ENCODE measurements around the gene SETD7. TPM values are rescaled to one million over a fixed set of nuclear protein-coding genes. Genes with fewer than 3 reads are reported as not detected.

The SETD7 gene
- total RNA-seq, 4 donors from 2014 or later: 38.9 to 80.6 (median 59.3) TPM

DNA sequence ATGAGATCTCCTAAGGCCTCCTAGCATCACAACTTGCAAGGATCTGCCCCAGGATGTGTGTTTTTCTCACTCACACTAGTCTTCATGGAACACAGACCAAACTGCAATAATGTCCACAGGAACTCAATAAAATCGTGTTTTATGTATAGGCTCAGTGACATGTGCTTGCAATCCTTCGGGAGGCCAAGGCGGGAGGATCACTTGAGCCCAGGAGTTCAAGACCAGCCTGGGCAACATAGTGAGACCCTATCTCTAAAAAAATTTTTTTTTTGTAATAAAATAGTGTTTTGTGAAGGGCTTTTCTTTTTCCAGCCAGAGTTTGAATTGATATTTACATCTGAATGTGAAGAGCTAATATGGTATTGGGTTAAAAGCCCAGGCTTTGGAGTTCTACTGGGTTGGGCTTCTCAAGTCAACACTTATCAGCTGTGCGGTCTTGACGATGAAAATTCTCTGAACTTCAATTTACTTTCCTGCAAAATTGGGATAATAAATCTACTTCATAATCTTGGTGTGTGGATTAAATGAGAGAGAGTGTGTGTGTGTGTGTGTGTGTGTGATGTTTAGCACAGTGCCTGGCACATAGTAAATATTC is 38.7 kb upstream of the SETD7 start:
- no peak for DNase-seq
- Histone ChIP-seq H3K9me3 (no peaks in the 10 kb centered on the region), H3K27ac (no peak overlapping the region), H3K27me3 (no peaks in the 10 kb centered on the region), H3K36me3 (no peaks in the 10 kb centered on the region), H3K4me1 (no peaks in the 10 kb centered on the region), H3K4me3 (no peak overlapping the region)
- intact Hi-C loops (cut with DNase I; ENCODE audit: low total_unique reads): no loop called here
- no peak for TF ChIP-seq POLR2A (IDR thresholded peaks at IDR 0.05)
- TF ChIP-seq, protein P1, sequence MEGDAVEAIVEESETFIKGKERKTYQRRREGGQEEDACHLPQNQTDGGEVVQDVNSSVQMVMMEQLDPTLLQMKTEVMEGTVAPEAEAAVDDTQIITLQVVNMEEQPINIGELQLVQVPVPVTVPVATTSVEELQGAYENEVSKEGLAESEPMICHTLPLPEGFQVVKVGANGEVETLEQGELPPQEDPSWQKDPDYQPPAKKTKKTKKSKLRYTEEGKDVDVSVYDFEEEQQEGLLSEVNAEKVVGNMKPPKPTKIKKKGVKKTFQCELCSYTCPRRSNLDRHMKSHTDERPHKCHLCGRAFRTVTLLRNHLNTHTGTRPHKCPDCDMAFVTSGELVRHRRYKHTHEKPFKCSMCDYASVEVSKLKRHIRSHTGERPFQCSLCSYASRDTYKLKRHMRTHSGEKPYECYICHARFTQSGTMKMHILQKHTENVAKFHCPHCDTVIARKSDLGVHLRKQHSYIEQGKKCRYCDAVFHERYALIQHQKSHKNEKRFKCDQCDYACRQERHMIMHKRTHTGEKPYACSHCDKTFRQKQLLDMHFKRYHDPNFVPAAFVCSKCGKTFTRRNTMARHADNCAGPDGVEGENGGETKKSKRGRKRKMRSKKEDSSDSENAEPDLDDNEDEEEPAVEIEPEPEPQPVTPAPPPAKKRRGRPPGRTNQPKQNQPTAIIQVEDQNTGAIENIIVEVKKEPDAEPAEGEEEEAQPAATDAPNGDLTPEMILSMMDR (IDR thresholded peaks at IDR 0.05): no peak

GRCh38 chr4:139593091-139593564 is 37.1 kb upstream of the SETD7 start:
- DNase-seq: no peak
- Histone ChIP-seq H3K9me3 (no peaks in the 10 kb centered on the region), H3K36me3 (no peaks in the 10 kb centered on the region), H3K4me3 (no peak overlapping the region), H3K27ac (no peak overlapping the region), H3K4me1 (no peaks in the 10 kb centered on the region), H3K27me3 (no peaks in the 10 kb centered on the region)
- TF ChIP-seq, protein P1 (IDR thresholded peaks at IDR 0.05): no peak
- TF ChIP-seq POLR2A (IDR thresholded peaks at IDR 0.05): no peak
- intact Hi-C loops (cut with DNase I; ENCODE audit: low total_unique reads): no loop called here

DNA sequence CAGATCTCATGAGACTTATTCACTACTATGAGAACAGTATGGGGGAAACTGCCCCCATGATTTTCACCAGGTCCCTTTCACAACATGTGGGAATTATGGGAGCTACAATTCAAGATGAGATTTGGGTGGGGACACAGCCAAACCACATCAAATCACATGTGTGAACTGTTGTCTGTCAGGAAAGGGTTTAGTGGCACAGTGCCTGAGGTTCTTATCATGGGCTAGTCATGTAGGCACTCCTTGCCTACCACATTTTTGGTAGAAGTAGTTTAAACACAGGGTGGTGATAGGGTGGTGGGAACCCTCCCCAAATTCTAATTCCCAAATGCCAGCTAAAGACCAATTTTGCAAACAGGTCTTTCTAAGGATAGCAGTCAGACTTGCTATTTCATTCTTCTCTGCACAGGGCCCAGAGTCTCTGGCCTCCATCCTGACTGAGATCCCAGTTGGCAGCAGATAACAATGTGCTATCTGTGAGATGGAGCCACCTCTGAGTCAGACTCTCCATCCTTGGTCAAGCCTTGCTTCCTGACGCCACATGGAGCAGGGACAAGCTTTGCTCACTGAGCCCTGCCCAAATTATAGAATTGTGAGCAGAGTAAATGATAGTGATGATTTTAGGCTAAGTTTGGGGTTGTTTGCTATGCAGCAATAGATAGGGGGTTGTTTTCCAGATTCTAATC is 33.5 kb upstream of the SETD7 start:
- TF ChIP-seq, protein P1 (IDR thresholded peaks at IDR 0.05): no peak
- TF ChIP-seq POLR2A (IDR thresholded peaks at IDR 0.05): no peak
- Histone ChIP-seq H3K4me1 (no peaks in the 10 kb centered on the region), H3K9me3 (no peaks in the 10 kb centered on the region), H3K27me3 (no peaks in the 10 kb centered on the region), H3K36me3 (no peaks in the 10 kb centered on the region), H3K27ac (no peak overlapping the region), H3K4me3 (no peak overlapping the region)
- no peak for DNase-seq
- intact Hi-C loops (cut with DNase I; ENCODE audit: low total_unique reads): no loop called here

DNA sequence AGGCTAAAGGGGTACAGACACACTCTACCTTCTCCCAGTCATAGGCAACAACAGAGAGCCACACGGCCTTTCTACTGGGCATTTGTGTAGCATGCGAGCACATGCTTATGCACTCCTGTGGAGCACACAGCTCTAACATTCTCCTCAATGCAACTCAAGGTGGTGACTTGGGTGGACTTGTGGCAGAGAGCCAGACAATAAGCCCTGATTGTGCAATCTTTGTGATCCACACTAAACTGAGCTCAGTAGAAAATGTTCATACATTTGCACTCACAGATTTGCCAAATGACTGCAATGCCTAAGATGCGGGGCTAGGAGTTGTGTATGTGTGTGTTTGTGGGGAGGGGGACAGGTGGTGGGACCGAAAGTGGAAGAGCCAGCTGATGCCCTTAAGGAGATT is 31.4 kb upstream of the SETD7 start:
- H3K4me1 ChIP-seq: no peaks in the 10 kb centered on the region
- intact Hi-C loops (cut with DNase I; ENCODE audit: low total_unique reads): no loop called here
- no peak for DNase-seq
- no peaks in the 10 kb centered on the region for H3K36me3 ChIP-seq
- TF ChIP-seq, protein P1 (IDR thresholded peaks at IDR 0.05): no peak
- TF ChIP-seq POLR2A (IDR thresholded peaks at IDR 0.05): no peak
- no peak overlapping the region for H3K4me3 ChIP-seq
- H3K27me3 ChIP-seq: no peaks in the 10 kb centered on the region
- no peak overlapping the region for H3K27ac ChIP-seq
- no peaks in the 10 kb centered on the region for H3K9me3 ChIP-seq

DNA sequence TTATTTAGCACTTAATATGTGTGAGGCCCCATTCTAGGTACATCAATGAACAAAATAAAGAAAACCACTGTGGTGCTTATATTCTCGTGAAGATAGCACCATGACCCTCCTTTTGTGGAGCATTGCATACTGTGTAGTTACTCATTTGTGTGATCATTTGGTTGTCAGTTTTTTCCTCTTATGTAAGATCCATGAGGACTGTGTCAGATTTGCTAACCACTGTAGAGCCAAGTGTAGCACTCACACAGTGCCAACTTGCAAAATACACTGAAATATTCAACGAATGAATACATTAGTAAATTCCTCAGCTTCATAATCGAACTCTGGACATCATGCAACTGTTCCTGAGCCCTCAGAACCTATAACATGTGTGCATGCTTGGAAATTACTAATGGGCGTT is 29.5 kb upstream of the SETD7 start:
- Histone ChIP-seq H3K4me3 (no peak overlapping the region), H3K27ac (no peak overlapping the region), H3K9me3 (no peaks in the 10 kb centered on the region), H3K27me3 (no peaks in the 10 kb centered on the region), H3K36me3 (no peaks in the 10 kb centered on the region), H3K4me1 (no peaks in the 10 kb centered on the region)
- intact Hi-C loops (cut with DNase I; ENCODE audit: low total_unique reads): no loop called here
- no peak for DNase-seq
- TF ChIP-seq POLR2A (IDR thresholded peaks at IDR 0.05): no peak
- TF ChIP-seq, protein P1 (IDR thresholded peaks at IDR 0.05): no peak
